COLO829 (cell line): ENCODE data around the gene ASB17.
"Not testable (repeated sequence)": the region's sequence is repeated elsewhere in the genome, so short reads cannot be mapped to it uniquely, and the experiment has no call there.

Experiments
- DNase-seq: peaks from one replicate; pipeline ENCODE4 v3.0.0; 2012; ENCODE audit warnings: low spot score

The ASB17 gene, protein sequence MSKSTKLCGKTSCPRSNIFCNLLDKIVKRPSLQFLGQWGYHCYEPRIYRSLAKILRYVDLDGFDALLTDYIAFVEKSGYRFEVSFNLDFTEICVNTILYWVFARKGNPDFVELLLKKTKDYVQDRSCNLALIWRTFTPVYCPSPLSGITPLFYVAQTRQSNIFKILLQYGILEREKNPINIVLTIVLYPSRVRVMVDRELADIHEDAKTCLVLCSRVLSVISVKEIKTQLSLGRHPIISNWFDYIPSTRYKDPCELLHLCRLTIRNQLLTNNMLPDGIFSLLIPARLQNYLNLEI

DNA sequence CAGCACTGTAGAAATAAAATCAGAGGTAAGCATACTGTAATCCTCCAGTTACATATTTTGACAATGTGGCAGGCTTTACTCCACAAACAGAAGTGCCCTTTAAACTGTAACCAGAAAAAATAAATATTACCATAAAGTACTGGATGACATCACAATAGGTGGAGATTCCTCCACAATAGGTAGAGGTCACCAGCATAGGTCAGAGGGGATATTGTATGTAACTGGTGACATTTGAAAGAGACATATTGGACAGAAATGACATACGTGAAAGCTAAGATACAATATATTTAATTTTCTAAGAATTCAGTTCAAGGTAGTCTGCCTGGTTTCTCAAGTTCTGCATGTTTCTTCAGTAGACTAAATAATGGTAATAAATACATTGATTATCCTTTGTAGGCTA, at the start of gene ASB17:
TSS of gene ASB17 (minus strand) at position 101 of the 400 bp plus-strand sequence. CDS start 113 bp downstream, outside the sequence.
- no peak for DNase-seq

DNA sequence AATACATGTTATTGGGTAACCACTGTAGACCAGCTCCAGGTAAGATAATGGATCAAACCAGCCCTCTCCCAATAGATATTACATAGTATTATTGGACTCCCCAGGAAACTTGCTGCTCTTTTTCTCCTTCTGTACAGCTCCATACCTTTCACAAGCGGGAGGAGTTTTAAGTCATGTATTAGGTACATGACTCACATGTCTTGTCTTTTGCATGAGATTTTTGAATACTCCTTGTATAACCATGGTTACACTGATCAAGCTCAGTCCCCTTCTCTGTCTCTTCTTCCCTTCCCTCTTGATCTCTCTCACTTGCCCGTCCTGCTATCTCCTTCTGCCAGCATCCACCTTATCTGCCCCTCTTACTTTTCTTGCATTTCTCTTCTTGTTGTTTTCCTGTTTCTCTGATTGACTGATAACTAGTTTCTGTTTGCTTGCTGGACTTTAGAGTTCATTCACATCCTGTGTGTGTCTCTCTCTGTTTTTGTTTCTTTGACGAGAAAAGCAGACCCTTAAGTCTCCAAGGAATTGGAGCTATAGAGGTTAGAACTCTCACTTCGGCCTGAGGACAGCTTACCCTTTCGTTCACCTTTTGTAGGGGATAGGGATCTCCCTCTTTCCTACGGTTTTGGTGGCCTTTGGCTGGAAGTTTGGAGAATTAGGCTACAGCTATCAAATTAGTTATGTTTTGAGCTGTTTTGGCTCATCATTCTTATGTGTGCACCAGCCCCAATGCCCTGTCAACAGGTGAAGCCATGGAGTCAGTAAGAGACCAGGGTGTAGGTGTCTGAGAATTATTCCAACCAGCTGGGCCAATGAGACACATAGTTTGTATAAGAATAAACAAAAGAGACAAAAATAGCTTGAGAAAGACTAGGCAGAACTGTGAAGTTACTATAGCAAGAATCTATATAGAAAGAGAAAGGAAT, 49.0 kb upstream of the ASB17 start:
- DNase-seq, result no peak

DNA sequence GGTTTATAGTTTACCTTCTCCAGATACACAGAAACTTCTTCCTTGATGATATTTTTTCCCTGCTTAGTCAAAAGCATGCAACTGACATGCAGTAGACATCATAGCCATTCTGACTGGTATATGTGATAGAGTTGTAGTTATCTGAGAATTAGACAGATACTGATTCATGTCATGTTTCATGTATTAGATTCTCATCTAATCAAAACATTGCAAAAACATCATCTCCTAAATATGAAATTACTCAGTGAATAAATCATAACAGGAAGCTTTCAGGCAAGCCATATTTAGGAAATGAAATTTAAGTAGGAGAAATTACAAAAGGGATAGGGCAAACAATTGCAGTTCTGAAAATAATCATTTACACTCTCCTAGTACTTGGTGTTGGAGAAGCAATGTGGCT, 38.4 kb upstream of the ASB17 start:
- no peak for DNase-seq

DNA sequence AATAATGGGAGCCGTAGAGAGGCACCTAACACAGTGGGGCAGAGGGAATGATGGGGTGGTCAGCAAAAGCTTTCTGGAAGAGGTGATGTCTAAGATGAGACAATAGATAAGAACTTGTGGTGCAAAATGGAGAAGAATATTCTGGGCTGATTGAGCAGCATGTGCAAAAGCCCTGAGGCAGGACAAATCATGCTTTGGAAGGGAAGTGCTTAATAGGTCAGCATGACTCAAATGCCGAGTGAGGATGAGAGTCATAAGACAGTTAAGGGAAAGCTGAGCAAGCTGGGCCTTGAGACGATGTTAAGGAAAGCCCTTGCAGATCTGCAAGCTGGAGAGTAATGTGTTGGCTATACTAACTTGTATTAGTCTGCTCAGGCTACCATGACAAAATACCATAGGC, 37.3 kb upstream of the ASB17 start:
- no peak for DNase-seq

DNA sequence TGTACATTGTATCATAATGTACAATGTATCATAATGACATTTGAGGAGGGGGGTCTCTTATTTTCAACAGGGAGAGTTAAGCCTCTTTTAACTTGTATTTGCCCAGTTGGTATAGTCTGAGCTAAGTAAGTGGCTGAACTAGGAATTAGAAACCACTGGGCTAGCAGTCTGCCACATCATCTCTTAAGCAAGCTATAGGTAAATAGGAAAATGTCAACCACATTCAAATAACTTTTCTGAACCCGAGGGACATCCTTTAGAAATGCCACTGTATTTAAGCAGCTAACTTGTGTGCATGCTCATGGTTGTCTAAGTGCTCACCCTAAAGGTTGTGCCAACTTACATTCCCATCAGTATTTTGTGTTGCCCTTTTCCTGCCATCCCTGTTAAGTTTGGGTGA, 35.5 kb upstream of the ASB17 start:
- DNase-seq, result no peak

DNA sequence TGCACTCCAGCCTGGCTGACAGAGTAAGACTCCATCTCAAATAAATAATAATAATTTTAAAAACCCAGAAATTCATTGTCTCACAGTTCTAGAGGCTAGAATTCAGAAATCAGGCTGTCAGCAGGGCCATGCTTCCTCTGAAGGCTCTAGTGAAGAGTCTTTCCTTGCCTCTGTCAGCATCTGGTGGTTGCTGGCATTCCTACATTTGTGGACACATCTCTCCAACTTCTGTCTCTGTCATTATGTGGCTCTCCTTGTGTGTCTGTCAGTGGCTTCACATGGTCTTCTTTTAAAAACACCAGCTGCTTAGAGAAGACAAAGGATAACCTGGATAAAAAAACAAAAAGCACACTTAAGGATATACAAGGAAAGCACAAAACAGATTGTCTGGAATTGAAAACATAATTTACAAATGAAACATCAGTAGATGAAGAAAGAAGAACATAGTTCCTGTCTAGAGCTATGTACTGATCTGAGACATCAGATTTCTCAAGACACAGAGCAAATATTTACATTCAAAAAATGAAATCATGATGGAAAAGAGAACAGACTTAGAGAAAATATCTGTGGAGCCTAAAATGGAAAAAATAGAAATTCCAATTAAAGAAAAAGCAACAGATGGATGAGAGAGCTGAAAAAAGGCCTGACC, 32.7 kb upstream of the ASB17 start:
- no peak for DNase-seq

DNA sequence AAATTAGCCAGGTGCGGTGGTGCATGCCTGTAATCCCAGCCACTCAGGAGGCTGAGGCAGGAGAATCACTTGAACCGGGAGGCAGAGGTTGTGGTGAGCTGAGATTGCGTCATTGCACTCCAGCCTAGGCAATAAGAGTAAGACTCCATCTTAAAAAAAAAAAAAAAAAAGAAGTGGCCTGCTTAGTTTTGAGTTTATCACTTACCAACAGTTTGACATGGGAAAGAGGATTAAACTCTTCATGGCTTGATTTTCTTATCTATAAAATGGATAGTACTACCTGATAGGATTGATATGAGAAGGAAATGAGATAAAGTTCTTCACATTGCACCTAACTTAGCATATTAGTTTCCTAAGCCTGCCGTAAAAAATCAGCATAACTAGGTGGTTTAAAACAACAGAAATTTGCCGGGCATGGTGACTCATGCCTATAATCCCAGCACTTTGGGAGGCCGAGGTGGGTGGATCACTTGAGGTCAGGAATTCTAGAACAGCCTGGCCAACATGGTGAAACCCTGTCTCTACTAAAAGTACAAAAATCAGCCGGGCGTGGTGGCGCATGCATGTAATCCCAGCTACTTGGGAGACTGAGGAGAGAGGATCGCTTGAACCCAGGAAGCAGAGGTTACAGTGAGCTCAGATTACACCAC, 32.0 kb upstream of the ASB17 start:
- DNase-seq, result not testable (repeated sequence)

DNA sequence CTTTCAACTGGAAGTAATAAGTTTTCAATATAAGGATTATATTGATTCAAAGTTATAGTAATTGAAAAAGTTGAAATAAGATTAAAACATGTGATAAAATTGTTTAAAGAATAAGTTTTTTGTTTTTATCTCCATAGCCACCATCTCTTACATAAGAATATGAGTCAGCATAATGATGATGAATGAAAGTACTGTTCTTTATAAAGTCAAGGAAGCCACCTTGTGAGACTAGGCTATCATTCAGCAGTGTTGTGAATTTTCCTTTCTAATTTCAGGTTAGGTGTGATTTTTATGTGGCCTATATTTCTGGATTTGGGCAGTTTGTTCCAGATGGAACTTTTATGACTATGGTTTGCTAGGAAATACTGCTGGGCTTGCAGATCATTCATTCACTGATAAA, 22.4 kb upstream of the ASB17 start:
- DNase-seq, result peak; percentile 81

DNA sequence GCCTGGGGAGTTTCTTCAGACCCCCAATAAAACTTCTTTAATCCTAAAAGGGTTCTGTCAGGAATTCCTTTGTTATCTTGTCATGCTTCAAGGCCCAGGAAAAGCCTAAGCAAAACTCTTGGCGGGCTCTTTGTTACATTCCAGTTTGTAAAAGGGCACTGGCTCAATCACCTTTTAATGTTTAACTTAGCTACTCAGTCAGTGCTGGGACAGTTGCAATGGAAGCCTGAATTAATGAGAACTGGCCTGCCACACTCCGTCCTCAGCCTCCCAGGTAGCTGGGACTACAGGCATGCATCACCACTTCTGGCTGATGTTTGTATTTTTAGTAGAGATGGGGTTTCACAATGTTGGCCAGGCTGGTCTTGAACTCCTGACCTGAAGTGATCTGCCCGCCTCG, 21.3 kb upstream of the ASB17 start:
- DNase-seq, result no peak

DNA sequence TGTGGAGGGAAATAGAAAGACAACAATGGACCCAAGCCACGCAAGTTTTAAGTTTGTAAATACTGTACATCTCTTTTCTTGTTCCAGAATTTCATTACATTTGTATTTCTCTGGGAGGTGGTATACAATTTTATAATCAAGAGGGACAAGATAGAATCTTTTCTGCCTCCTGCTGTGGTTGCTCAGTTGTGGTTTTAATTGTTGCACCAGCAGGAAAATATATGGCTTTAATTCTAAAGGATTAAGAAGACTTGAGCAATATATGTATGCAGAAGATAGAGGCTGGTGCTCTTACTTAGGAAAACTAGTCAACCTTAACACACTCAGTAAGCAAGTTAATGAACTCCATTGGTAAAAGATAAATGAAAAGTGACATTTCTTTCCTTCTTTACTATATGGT, 19.8 kb upstream of the ASB17 start:
- no peak for DNase-seq

DNA sequence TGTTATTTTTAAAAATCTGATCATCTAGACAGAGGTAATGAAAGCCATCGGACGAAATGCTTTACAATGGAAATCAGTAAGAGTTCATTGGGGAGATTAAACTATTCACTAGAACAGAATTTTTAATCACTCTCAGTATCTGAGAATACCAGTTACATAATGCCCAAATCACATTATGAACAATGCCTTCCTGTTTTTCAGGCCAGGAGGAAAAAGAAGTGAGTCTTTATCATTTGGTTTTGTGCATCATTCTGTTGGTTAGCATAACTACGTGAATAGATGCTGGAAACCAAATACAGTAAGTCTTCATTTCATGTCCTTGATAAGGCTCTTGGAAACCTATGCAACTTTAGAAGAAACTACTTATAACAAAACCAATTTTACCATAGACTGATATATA, 18.0 kb upstream of the ASB17 start:
- peak; percentile 42 for DNase-seq

DNA sequence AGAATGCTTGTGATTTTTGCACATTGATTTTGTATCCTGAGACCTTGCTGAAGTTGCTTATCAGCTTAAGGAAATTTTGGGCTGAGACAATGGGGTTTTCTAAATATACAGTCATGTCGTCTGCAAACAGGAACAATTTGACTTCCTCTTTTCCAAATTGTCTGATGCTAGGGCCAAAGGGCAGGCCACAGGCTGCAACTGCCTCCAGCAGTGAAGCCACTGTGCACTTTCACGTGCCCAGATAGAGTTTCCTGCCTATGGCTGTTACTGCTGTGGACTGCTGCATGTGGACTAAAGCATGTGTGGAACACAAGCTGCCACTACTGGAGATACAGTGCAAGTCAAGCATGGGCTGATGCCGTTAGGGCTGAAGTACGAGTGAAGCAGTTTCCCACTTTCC, 10.8 kb upstream of the ASB17 start:
- DNase-seq, result not testable (repeated sequence)

DNA sequence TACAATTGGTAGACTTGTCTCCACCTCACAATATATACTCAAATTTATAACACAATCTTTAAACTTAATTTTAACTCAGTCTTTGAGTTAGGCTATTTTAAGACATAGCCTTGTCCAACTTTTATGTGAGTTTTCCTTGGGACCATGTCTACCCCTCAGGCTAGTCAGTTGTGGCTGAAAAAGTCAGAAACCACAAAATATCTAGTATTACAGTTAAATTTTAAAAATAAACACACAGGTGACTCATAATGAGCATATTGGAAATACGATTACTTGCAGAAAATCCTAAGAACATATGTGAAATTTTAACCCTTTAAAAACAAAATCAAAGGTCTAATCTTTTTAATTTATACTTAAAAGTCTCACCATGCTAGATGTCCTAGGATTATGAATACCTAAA, 4.8 kb upstream of the ASB17 start:
- DNase-seq, result no peak

DNA sequence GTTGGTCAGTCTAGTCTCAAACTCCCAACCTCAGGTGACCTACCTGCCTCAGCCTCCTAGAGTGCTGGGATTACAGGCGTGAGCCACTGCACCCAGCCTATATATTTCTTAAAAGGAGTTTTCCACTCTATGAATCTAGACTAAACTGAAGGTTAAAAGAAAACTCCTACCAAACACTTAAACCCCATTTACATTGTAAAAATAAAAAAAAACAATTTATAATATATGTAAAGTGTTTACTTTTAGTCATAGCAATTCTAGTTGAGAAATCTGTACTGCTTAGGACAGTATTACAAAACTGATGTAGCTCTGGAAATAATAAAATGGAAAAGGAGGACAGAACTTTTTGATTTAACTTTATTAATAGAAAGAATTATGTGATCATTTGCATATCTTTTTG, 9.5 kb downstream of the ASB17 start:
- no peak for DNase-seq

DNA sequence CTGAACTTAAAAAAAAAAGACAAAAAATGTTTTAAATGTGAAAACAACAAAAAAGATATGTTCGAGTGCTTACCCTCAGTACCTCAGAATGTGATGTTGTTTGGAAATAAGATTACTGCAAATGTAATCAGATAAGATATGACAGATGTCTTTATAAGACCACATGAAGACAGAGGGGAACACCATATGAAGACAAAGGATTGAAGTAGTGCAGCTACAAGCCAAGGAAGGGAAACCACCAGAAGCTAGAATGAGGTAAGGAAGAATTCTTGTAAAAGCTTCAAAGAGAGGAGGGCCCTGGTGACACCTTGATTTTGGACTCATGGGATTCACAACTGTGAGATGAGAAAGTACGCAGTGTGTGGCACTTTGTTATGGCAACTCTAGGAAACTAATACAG, 15.4 kb downstream of the ASB17 start:
- no peak for DNase-seq

DNA sequence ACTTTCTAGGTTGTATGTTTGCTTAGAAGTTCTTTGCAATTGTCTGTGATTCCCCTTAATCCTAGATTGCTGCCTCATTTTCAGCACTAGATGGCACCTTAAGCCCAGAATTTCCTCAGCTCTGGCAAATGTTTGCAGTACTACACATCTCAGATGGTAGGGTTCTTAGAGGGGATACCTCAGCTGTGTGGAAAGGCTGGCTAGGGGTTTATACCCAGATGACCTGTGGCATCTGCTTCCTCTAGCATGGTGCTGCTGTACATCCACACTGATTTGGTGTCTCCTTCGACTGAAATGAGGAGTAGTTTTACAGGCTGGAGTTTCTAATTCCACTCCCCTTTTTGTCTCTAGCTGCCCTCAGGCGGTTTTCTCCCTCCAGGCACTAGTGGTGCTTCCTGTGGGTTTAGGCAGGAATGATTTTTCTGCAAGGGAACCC, 23.5 kb downstream of the ASB17 start:
- DNase-seq, result peak; percentile 11

DNA sequence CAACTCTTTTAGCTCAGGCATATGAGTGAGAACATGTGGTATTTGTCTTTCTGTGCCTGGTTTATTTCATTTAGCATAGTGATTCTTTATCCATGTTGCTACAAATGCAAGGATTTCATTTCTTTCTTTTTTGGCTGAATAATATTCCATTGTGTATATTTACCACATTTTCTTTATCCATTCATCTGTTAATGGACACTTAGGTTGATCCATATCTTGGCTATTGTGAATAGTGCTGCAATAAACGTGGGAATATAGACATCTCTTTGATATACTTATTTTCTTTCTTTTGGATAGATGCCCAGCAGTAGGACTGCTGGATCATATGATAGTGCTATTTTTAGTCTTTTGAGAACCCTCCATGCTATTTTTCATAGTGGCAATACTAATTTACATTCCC, 30.8 kb downstream of the ASB17 start:
- no peak for DNase-seq

DNA sequence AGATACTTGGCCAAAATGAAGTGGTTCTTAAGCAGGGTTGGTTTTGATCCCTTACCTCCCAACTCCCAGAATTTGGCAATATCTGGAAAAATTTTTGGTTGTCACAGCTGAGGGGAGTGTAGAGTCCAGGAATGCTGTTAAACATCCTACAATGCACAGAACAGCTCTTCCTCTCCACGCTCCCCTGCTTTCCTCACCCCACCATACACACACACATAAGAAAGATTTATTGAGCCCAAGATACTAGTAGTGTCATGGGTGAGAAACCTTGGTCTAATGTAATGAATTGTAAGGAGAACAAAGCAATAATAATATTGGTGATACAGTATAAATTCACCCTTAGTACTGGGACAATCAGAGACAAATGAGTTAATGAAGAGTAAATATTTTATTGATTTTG, 47.8 kb downstream of the ASB17 start:
- no peak for DNase-seq

DNA sequence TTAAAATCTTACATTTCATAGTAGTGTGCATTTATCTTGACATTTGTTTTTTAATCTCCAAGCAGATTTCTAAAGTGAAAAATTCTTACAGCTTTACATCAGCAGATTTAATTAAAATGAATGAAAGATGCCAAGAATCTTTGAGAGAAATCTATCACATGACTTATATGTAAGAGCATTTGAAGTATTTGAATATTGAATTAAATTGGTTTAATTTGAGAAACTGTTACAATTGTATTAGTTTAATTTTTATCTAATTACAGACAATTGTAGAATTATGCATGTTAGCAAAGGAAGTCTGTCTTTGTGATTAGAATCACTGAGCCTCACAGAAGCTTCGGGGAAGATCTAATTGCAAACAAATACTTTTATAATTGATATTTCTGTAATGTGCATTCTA, 52.2 kb downstream of the ASB17 start:
- no peak for DNase-seq

DNA sequence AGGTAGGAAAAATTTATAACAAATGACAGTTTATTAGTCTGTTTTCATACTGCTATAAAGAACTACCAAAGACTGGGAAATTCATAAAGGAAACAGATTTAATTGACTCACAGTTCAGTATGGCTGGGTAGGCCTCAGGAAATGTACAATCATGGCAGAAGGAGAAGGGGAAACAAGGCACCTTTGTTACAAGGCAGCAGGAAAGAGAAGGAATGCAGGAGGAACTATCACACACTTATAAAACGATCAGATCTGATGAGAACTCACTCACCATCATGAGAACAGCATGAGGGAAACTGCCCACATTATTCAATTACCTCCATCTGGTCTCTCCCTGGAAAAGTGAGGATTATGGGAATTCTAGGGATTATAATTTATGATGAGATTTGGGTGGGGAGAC, 61.3 kb downstream of the ASB17 start:
- no peak for DNase-seq
